C4-2B (cell line): Measurements from ENCODE around the gene PPT2.

ENCODE experiments used
- H3K27ac ChIP-seq: fragments of 450-650 bp; 2 replicates; pipeline ENCODE4 v1.5.1; 2017
- CTCF ChIP-seq: fragments of 450-650 bp; conservative IDR thresholded peaks from 2 replicates; pipeline ENCODE4 v1.5.1; 2017; ENCODE audit warnings: mild to moderate bottlenecking
- ZFX ChIP-seq: fragments of 450-650 bp; IDR thresholded peaks from 2 replicates; pipeline ENCODE4 v1.6.1; 2017

Gene PPT2

GRCh38 chr6:32128751-32129296 is 25.1 kb upstream of the PPT2 start:
- peak overlapping the region; percentile 93 for H3K27ac ChIP-seq
- TF ChIP-seq CTCF (no peak), ZFX (no peak)

- H3K27ac ChIP-seq: peak overlapping the region; percentile 93
- TF ChIP-seq ZFX (no peak), CTCF (no peak)
Observed at GRCh38 chr6:32129297-32130088, 24.4 kb upstream of the PPT2 start.

GRCh38 chr6:32131439-32131948 is 22.4 kb upstream of the PPT2 start:
- TF ChIP-seq CTCF (no peak), ZFX (no peak)
- no peak overlapping the region for H3K27ac ChIP-seq

- no peak overlapping the region for H3K27ac ChIP-seq
- TF ChIP-seq CTCF (no peak), ZFX (no peak)
Observed at GRCh38 chr6:32132110-32132509, 21.8 kb upstream of the PPT2 start.

GRCh38 chr6:32133786-32134185 is 20.2 kb upstream of the PPT2 start:
- no peak for TF ChIP-seq CTCF
- no peak for TF ChIP-seq ZFX
- no peak overlapping the region for H3K27ac ChIP-seq

GRCh38 chr6:32137454-32137853 is 16.5 kb upstream of the PPT2 start:
- H3K27ac ChIP-seq: no peak overlapping the region
- TF ChIP-seq CTCF: no peak
- TF ChIP-seq ZFX: no peak

- H3K27ac ChIP-seq: no peak overlapping the region
- TF ChIP-seq ZFX (no peak), CTCF (no peak)
Observed at GRCh38 chr6:32139590-32139989, 14.4 kb upstream of the PPT2 start.
